ENCODE data around the gene ASB18.

ASB18 gene

DNA sequence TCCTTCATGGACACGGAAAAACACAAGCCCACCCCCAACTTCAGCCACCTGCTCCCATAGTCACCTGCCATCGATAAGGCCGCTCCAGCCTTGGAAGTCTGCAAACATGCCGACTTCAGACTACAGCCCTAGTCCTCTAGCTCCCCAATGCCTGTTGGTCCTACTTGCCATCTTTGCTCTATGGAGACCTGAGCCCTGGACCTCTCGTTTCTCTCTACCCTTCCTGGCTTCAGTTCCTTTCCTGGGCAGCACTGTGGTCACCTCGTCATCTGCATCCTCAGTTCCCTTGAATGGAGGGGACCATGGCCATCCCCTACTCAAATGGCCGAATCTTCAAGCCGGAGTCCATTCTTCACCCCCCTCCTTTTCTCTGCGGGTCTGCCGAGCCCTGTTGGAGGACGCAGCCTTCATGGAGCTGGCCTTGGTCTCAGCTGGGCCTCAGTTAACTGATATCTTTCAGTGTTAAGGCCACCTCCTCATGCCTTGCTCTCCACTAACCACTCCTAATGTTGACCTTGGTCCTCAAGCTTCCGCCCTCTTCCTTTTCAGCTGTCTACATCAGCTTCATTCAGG is 48.4 kb downstream of the ASB18 start:
- TF ChIP-seq, protein P1, sequence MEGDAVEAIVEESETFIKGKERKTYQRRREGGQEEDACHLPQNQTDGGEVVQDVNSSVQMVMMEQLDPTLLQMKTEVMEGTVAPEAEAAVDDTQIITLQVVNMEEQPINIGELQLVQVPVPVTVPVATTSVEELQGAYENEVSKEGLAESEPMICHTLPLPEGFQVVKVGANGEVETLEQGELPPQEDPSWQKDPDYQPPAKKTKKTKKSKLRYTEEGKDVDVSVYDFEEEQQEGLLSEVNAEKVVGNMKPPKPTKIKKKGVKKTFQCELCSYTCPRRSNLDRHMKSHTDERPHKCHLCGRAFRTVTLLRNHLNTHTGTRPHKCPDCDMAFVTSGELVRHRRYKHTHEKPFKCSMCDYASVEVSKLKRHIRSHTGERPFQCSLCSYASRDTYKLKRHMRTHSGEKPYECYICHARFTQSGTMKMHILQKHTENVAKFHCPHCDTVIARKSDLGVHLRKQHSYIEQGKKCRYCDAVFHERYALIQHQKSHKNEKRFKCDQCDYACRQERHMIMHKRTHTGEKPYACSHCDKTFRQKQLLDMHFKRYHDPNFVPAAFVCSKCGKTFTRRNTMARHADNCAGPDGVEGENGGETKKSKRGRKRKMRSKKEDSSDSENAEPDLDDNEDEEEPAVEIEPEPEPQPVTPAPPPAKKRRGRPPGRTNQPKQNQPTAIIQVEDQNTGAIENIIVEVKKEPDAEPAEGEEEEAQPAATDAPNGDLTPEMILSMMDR (IDR thresholded peaks at IDR 0.05; ENCODE audit: low read depth, low read length) = no peak
- H3K4me3 ChIP-seq (ENCODE audit: low read depth, low read length) = no peak overlapping the region

DNA sequence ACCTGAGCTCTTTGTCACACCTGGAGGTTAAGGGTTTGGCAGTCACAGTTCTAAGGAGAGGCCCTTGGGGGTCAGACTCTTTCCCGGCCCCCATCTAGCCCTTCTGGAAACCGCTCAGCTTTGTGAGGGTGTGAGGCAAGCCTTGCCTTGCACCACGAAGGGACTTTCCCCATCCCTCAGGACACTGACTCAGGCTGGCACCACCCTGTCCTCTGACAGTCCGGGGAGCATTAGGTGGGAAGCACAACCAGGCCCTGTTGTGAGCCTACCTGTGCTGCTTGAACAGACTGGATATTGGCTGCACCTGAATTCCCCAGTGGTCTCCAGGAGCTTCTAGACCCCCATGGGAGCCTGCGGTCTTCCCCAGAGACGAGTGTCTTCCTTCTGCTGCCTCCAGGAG is 49.0 kb downstream of the ASB18 start:
- TF ChIP-seq, protein P1 (IDR thresholded peaks at IDR 0.05; ENCODE audit: low read depth, low read length) = no peak

DNA sequence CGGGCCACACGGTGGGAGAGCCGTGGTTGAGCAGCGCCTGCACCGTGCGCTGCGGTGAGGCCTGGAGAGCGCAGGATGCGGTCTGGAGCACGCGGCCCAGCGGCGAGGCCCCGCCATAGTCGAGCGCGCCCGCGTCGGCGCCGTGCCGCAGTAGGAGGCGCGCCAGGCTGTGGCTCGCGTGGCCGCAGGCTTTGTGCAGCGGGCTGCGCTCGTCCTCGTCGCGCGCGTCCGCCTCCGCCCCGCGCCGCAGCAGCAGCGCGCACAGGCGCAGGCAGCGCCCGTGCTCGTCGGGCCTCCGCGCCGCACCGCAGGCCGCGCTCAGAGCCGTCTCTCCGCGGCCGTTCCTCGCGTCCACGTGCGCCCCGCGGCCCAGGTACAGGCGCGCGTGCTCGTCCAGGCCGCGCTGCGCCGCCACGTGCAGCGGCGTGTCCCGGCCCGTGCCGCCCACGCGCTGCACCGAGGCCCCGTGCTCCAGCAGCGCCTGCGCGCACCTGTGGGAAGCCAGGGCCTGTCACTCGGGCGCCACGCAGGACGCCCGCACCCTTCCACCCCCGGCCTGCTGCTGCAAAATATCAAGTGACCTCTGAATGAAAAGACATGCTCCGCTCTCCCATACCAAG is 49.7 kb downstream of the ASB18 start:
- no peak overlapping the region for H3K4me3 ChIP-seq (ENCODE audit: low read depth, low read length)
- TF ChIP-seq, protein P1 (IDR thresholded peaks at IDR 0.05; ENCODE audit: low read depth, low read length) = no peak

More for the DNA sequence above, 49.0 kb downstream of the ASB18 start:
- H3K4me3 ChIP-seq (ENCODE audit: low read depth, low read length) = no peak overlapping the region

DNA sequence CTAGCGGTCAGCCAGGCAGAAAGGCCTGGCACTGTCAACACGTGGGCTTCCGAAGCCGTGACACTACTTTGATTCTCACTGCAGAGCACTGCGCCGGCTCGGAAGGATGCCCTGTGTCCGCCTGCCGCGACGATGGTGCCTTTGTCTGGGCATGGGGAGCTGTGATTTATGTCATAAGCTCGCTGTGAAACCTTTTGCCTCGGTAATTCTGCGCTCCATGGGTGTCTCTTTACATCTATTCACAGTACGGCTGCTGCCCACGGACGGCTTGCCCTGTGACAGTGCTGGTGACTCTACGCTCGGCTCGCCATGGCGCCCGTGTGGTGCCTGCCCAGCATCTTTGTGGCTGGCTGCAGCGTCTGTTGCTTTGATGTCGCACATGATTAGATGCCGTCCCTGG is 52.9 kb downstream of the ASB18 start:
- no peak overlapping the region for H3K4me3 ChIP-seq (ENCODE audit: low read depth, low read length)
- TF ChIP-seq, protein P1 (IDR thresholded peaks at IDR 0.05; ENCODE audit: low read depth, low read length) = no peak

DNA sequence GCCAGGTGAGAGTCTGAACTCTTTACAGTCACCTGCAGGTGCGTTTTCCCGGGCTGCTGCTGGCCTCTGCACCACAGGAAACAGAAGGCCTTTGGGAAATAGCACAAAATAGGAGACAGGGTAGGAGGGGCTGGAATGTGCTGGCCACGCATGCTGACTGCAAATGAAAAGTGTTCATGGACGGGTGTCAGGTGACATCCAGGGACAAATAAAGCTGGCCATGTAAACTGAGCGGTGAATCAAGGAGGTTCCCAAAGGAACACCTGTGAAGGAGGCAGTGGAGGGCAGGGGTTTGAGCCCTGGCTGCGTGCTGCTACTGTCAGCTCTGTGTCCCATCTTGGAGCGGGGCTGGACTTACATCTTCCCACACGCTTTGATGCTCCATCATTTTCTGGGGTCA is 53.7 kb downstream of the ASB18 start:
- TF ChIP-seq, protein P1 (IDR thresholded peaks at IDR 0.05; ENCODE audit: low read depth, low read length) = no peak
- H3K4me3 ChIP-seq (ENCODE audit: low read depth, low read length) = no peak overlapping the region

DNA sequence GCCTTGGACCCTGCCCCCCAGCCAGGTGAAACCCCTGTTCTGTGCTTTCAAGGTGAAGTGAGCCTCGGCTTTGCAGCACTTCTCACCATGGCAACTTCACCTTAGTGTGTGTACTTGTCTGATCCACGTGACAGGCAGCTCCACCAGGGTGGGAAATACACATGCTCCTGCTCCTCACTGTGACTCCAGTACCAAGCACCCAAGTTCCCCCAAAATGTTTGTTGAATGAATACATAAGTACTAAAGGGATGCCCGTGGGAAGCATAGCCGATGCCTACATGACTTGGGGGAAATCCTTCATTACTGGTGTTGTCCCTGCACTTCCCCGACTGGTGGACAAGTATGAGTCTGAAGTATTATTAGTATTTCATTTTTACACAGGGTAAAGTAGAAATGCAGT is 54.2 kb downstream of the ASB18 start:
- no peak overlapping the region for H3K4me3 ChIP-seq (ENCODE audit: low read depth, low read length)

DNA sequence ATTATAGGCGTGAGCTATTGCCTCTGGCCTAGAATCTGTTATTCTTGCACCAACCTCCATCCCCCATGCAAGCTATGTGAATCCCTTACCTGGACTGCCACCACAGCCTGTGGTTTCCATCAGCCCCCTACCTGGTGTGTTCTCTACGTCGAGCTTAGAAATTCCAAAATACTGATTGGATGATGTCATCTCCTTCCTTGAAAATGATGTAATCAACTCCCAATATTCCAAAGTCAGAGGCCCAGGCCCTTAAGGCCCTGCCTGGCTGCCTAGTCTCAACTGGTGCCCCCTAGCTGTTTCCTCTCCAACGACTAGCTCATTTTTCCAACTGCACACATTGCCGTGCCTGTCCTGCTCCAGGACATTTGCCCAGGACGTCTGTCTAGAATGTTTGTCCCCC is 54.7 kb downstream of the ASB18 start:
- TF ChIP-seq, protein P1 (IDR thresholded peaks at IDR 0.05; ENCODE audit: low read depth, low read length) = no peak
- H3K4me3 ChIP-seq (ENCODE audit: low read depth, low read length) = no peak overlapping the region

More for the DNA sequence above, 54.2 kb downstream of the ASB18 start:
- TF ChIP-seq, protein P1 (IDR thresholded peaks at IDR 0.05; ENCODE audit: low read depth, low read length) = no peak

Measured in WI38 (cell line).